Activated CD8-positive, alpha-beta T cell treated with anti-CD3 and anti-CD28 coated beads for 36 hours (primary cell): ENCODE measurements around the gene RADIL. TPM values are rescaled to one million over a fixed set of nuclear protein-coding genes. Genes with fewer than 3 reads are reported as not detected.
A peak's percentile ranks its signal among the peaks of the same experiment; 100 is the strongest.

Source experiments
- ATAC-seq: fragments of 200-7000 bp; cut with Tn5 transposase; one replicate; pipeline ENCODE4 v1.10.0; 2021; ENCODE audit warnings: mild to moderate bottlenecking, moderate library complexity
- CTCF ChIA-PET: fragments of 350-600 bp; sonication (Branson Sonifier 250); formaldehyde crosslinking; loops from one replicate; lab custom pipeline; 2021; ENCODE audit warnings: antibody characterized with exemption; lab: Charles Lee
- POLR2A ChIA-PET: fragments of 350-600 bp; sonication (Branson Sonifier 250); formaldehyde crosslinking; loops from one replicate; lab custom pipeline; 2021; ENCODE audit warnings: antibody characterized with exemption; lab: Charles Lee
- DNase-seq: peaks from one replicate; pipeline ENCODE4 v3.0.0-alpha.2; 2020
- H3K27ac Mint-ChIP-seq: one replicate; pipeline ENCODE4 v1.8.0; 2021; ENCODE audit warnings: mild to moderate bottlenecking, mixed read lengths
- H3K27me3 Mint-ChIP-seq: one replicate; pipeline ENCODE4 v1.8.0; 2021; ENCODE audit warnings: mixed read lengths
- H3K36me3 Mint-ChIP-seq: one replicate; pipeline ENCODE4 v1.8.0; 2021; ENCODE audit warnings: low read depth, mixed read lengths
- H3K4me1 Mint-ChIP-seq: one replicate; pipeline ENCODE4 v1.8.0; 2021; ENCODE audit warnings: low read depth, mixed read lengths
- H3K4me3 Mint-ChIP-seq: one replicate; pipeline ENCODE4 v1.8.0; 2021; ENCODE audit warnings: mild to moderate bottlenecking, moderate library complexity, mixed read lengths
- H3K9me3 Mint-ChIP-seq: one replicate; pipeline ENCODE4 v1.8.0; 2021; ENCODE audit warnings: mixed read lengths
- CTCF ChIP-seq: fragments of 200-600 bp; IDR thresholded peaks from one replicate; pipeline ENCODE4 v1.8.0; 2022; ENCODE audit warnings: antibody characterized with exemption, mild to moderate bottlenecking
- intact Hi-C: fragments of 100-400 bp; cut with micrococcal nuclease; formaldehyde crosslinking; loops from one replicate; pipeline ENCODE4 v1.10.0; 2022
- total RNA-seq, 2 experiments: library from RNA; stranded (reverse); gene quantifications; one replicate each; pipeline ENCODE4 v1.2.3, GENCODE V29; 2021

Gene RADIL
- total RNA-seq, 2 experiments from 2014 or later, result 0.65 to 0.77 TPM

- no peaks in the 10 kb centered on the region for H3K4me1 Mint-ChIP-seq
- POLR2A ChIA-PET, result no interaction called here
- peak overlapping the region; percentile 52 for H3K4me3 Mint-ChIP-seq
- ATAC-seq, result no peak
- peaks cover 2% of the 10 kb centered on the region for H3K36me3 Mint-ChIP-seq
- H3K27me3 Mint-ChIP-seq, result peaks cover 25% of the 10 kb centered on the region
- DNase-seq, result no peak
- peaks cover 2% of the 10 kb centered on the region for H3K9me3 Mint-ChIP-seq
- intact Hi-C loops, result no loop called here
- TF ChIP-seq CTCF, result no peak
- CTCF ChIA-PET, result interaction anchor here (1.0 kb wide), 1 partner anchor 111 kb away, joined by 3 read pairs; no protein-coding TSS in a partner anchor
- no peak overlapping the region for H3K27ac Mint-ChIP-seq
Observed at GRCh38 chr7:4862156-4862555, 21.4 kb downstream of the RADIL start.

DNA sequence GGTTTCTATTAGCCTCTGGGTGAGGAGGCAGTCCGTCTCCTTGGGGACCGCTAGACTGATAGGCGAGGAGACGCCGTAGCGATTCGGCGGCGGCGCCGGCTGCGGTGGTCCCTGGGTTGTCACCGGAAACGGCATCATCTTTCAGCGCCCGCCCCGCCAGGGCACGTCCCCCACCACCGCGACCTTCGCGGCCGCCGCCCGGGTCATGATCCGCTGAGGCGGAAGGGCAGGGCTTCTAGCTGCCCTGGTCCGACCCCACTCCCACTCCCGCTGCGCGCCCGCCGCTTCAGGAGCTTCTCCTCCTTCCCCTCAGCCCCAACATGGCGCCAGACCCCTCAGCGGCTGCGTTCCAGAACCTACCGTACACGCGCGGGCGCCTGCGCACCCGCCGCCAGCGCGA lies 21.8 kb downstream of the RADIL start, which contains the start of gene PAPOLB:
TSS of gene PAPOLB (minus strand) at position 358 of the 400 bp plus-strand sequence. CDS start at position 138, 220 bp downstream.
- ATAC-seq (peak; percentile 87), DNase-seq (peak; percentile 67)
- no peak within 1 kb of the TSS for H3K27ac Mint-ChIP-seq
- peaks cover 26% of the 10 kb centered on the region for H3K27me3 Mint-ChIP-seq
- H3K9me3 Mint-ChIP-seq, result peaks cover 2% of the 10 kb centered on the region
- TF ChIP-seq CTCF, result no peak
- no peaks in the 10 kb centered on the region for H3K4me1 Mint-ChIP-seq
- H3K4me3 Mint-ChIP-seq, result peak within 1 kb of the TSS; percentile 52
- ChIA-PET CTCF (interaction anchor here (1.0 kb wide), 1 partner anchor 112 kb away, joined by 3 read pairs; no protein-coding TSS in a partner anchor), POLR2A (no interaction called here)
- intact Hi-C loops, result no loop called here
- peaks cover 2% of the 10 kb centered on the region for H3K36me3 Mint-ChIP-seq

- CTCF ChIA-PET, result interaction anchor here (1.0 kb wide), 1 partner anchor 112 kb away, joined by 3 read pairs; no protein-coding TSS in a partner anchor
- Mint-ChIP-seq H3K27me3 (peaks cover 26% of the 10 kb centered on the region), H3K27ac (no peak overlapping the region)
Observed at GRCh38 chr7:4861227-4861626, 22.3 kb downstream of the RADIL start.

DNA sequence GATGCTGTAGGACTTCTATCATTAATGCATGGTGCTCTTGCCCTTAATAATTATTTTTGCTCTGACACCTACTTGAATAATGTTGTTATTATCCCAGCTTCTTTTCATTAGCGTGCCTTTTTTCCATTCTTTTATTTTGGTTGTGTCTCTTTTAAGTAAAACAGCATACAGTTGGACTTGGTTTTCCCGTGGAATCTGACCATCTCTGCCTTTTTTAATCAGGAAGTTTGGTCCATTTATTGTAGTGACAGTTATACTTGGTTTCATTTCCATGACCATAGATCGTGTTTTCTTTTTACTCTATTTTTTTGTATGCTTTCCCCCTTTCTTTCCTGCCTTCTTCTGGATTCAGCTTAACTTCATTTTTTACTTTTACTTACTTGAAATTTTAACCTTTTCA lies 26.3 kb downstream of the RADIL start:
- no peaks in the 10 kb centered on the region for H3K4me1 Mint-ChIP-seq
- ATAC-seq, result no peak
- H3K36me3 Mint-ChIP-seq, result no peaks in the 10 kb centered on the region
- intact Hi-C loops, result no loop called here
- H3K27me3 Mint-ChIP-seq, result peaks cover 11% of the 10 kb centered on the region
- DNase-seq, result no peak
- H3K4me3 Mint-ChIP-seq, result no peak overlapping the region
- no peak for TF ChIP-seq CTCF
- CTCF ChIA-PET, result interaction anchor here (0.9 to 1.4 kb wide), 2 partner anchors 12 to 27 kb away, joined by 4 read pairs; partner anchors contain the start of gene RADIL
- H3K9me3 Mint-ChIP-seq, result no peaks in the 10 kb centered on the region
- H3K27ac Mint-ChIP-seq, result no peak overlapping the region
- POLR2A ChIA-PET, result interaction anchor here (0.8 kb wide), 1 partner anchor 10 kb away, joined by 3 read pairs; no protein-coding TSS in a partner anchor

More at GRCh38 chr7:4861227-4861626, 22.3 kb downstream of the RADIL start:
- Mint-ChIP-seq H3K4me1 (no peaks in the 10 kb centered on the region), H3K9me3 (peaks cover 2% of the 10 kb centered on the region), H3K36me3 (peaks cover 2% of the 10 kb centered on the region), H3K4me3 (peak overlapping the region; percentile 52)
- POLR2A ChIA-PET, result no interaction called here
- ATAC-seq (no peak), DNase-seq (no peak)
- intact Hi-C loops, result no loop called here
- TF ChIP-seq CTCF, result no peak

DNA sequence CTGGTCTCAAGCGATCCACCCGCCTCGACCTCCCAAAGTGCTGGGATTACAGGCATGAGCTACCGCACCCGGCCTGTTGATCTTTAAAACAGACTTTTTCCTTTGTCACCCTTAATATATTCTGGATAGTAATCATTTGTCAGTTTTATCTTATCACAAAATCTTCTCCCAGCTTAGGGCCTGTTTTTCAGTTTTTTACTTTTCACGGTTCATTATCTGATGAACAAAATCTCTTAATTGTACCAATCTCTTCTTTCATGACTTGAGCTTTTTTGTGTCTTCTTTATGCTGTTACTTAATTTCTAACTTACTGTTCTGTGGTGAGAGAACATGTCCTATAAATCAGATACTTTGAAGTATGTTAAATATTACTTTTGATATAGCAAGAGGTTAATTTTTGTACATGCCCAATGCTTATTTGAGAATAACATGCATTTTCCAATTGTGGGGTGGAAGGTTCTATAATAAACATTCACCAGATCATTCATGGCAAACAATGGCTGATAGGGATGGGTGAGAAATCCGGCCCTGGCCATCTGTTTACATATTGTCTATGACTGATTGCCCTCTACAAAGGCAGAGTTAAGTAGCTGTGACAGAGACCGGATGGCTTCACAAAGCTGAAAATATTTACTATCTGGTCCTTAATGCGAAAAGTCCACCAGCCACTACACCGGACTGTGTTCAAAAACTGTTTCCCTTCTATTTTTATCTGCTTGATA lies 27.0 kb downstream of the RADIL start:
- ChIA-PET CTCF (interaction anchor here (1.4 kb wide), 3 partner anchors 11 to 26 kb away, joined by 3 to 4 read pairs (median 3); no protein-coding TSS in a partner anchor), POLR2A (interaction anchor here (0.8 kb wide), 1 partner anchor 11 kb away, joined by 3 read pairs; no protein-coding TSS in a partner anchor)
- no peaks in the 10 kb centered on the region for H3K9me3 Mint-ChIP-seq
- H3K36me3 Mint-ChIP-seq, result no peaks in the 10 kb centered on the region
- peaks cover 11% of the 10 kb centered on the region for H3K27me3 Mint-ChIP-seq
- ATAC-seq, result no peak
- no peak for TF ChIP-seq CTCF
- H3K27ac Mint-ChIP-seq, result no peak overlapping the region
- H3K4me3 Mint-ChIP-seq, result no peak overlapping the region
- no peak for DNase-seq
- H3K4me1 Mint-ChIP-seq, result peaks cover 7% of the 10 kb centered on the region
- intact Hi-C loops, result no loop called here
